ENCODE measurements around the gene TDRD6.
"Not testable (repeated sequence)": the region's sequence is repeated elsewhere in the genome, so short reads cannot be mapped to it uniquely, and the experiment has no call there.

The TDRD6 gene

GRCh38 chr6:46743425-46744158 is 55.9 kb downstream of the TDRD6 start:
- in situ Hi-C loops (cut with MboI; ENCODE audit: low sequenced_read_pairs), result no loop called here

GRCh38 chr6:46744159-46744725 is 56.6 kb downstream of the TDRD6 start:
- in situ Hi-C loops (cut with MboI; ENCODE audit: low sequenced_read_pairs), result not testable (repeated sequence)

GRCh38 chr6:46745973-46746372 is 58.3 kb downstream of the TDRD6 start:
- in situ Hi-C loops (cut with MboI; ENCODE audit: low sequenced_read_pairs), result no loop called here

GRCh38 chr6:46746696-46747095 is 59.0 kb downstream of the TDRD6 start, which contains the start of gene ANKRD66:
Gene ANKRD66 (plus strand): TSS chr6:46746933. CDS start chr6:46751949, 5,016 bp downstream.
- in situ Hi-C loops (cut with MboI; ENCODE audit: low sequenced_read_pairs), result no loop called here

GRCh38 chr6:46748940-46749503 is 61.3 kb downstream of the TDRD6 start:
- in situ Hi-C loops (cut with MboI; ENCODE audit: low sequenced_read_pairs), result no loop called here

- in situ Hi-C loops (cut with MboI; ENCODE audit: low sequenced_read_pairs), result no loop called here
Observed at GRCh38 chr6:46749731-46750130, 62.0 kb downstream of the TDRD6 start.

- in situ Hi-C loops (cut with MboI; ENCODE audit: low sequenced_read_pairs), result no loop called here
Observed at GRCh38 chr6:46751658-46752057, 64.0 kb downstream of the TDRD6 start.
